ENCODE data around the gene CHAC1. TPM values are rescaled to one million over a fixed set of nuclear protein-coding genes. Genes with fewer than 3 reads are reported as not detected.

Gene CHAC1
- total and polyA plus RNA-seq, 2 of the 13 experiments (the other 11 are each of a cell fraction or from before 2014, with no cell fraction given): 0.44 TPM; not detected in 1

DNA sequence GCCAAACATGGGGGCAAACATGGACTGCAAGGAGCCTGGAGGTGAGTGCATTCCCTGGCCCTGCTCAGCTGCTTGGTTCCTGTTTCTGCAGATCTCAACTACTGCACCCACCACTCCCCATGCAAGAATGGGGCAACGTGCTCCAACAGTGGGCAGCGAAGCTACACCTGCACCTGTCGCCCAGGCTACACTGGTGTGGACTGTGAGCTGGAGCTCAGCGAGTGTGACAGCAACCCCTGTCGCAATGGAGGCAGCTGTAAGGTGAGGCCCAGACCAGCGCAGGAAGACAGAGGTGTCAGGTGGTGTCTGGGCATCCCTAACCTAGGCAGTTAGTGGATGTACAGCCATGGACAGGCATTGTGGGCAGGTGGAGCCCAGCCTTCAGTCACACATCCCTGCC, 18.8 kb upstream of the CHAC1 start (continued):
- TF ChIP-seq, protein P1, sequence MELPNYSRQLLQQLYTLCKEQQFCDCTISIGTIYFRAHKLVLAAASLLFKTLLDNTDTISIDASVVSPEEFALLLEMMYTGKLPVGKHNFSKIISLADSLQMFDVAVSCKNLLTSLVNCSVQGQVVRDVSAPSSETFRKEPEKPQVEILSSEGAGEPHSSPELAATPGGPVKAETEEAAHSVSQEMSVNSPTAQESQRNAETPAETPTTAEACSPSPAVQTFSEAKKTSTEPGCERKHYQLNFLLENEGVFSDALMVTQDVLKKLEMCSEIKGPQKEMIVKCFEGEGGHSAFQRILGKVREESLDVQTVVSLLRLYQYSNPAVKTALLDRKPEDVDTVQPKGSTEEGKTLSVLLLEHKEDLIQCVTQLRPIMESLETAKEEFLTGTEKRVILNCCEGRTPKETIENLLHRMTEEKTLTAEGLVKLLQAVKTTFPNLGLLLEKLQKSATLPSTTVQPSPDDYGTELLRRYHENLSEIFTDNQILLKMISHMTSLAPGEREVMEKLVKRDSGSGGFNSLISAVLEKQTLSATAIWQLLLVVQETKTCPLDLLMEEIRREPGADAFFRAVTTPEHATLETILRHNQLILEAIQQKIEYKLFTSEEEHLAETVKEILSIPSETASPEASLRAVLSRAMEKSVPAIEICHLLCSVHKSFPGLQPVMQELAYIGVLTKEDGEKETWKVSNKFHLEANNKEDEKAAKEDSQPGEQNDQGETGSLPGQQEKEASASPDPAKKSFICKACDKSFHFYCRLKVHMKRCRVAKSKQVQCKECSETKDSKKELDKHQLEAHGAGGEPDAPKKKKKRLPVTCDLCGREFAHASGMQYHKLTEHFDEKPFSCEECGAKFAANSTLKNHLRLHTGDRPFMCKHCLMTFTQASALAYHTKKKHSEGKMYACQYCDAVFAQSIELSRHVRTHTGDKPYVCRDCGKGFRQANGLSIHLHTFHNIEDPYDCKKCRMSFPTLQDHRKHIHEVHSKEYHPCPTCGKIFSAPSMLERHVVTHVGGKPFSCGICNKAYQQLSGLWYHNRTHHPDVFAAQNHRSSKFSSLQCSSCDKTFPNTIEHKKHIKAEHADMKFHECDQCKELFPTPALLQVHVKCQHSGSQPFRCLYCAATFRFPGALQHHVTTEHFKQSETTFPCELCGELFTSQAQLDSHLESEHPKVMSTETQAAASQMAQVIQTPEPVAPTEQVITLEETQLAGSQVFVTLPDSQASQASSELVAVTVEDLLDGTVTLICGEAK (IDR thresholded peaks at IDR 0.05): no peak
- TF ChIP-seq, protein P1 (CRISPR knock-in tag; IDR thresholded peaks at IDR 0.05): no peak
- TF ChIP-seq, protein P2, sequence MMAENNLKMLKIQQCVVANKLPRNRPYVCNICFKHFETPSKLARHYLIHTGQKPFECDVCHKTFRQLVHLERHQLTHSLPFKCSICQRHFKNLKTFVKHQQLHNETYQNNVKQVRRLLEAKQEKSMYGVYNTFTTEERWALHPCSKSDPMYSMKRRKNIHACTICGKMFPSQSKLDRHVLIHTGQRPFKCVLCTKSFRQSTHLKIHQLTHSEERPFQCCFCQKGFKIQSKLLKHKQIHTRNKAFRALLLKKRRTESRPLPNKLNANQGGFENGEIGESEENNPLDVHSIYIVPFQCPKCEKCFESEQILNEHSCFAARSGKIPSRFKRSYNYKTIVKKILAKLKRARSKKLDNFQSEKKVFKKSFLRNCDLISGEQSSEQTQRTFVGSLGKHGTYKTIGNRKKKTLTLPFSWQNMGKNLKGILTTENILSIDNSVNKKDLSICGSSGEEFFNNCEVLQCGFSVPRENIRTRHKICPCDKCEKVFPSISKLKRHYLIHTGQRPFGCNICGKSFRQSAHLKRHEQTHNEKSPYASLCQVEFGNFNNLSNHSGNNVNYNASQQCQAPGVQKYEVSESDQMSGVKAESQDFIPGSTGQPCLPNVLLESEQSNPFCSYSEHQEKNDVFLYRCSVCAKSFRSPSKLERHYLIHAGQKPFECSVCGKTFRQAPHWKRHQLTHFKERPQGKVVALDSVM (CRISPR knock-in tag; IDR thresholded peaks at IDR 0.05): no peak
- TF ChIP-seq, protein P3, sequence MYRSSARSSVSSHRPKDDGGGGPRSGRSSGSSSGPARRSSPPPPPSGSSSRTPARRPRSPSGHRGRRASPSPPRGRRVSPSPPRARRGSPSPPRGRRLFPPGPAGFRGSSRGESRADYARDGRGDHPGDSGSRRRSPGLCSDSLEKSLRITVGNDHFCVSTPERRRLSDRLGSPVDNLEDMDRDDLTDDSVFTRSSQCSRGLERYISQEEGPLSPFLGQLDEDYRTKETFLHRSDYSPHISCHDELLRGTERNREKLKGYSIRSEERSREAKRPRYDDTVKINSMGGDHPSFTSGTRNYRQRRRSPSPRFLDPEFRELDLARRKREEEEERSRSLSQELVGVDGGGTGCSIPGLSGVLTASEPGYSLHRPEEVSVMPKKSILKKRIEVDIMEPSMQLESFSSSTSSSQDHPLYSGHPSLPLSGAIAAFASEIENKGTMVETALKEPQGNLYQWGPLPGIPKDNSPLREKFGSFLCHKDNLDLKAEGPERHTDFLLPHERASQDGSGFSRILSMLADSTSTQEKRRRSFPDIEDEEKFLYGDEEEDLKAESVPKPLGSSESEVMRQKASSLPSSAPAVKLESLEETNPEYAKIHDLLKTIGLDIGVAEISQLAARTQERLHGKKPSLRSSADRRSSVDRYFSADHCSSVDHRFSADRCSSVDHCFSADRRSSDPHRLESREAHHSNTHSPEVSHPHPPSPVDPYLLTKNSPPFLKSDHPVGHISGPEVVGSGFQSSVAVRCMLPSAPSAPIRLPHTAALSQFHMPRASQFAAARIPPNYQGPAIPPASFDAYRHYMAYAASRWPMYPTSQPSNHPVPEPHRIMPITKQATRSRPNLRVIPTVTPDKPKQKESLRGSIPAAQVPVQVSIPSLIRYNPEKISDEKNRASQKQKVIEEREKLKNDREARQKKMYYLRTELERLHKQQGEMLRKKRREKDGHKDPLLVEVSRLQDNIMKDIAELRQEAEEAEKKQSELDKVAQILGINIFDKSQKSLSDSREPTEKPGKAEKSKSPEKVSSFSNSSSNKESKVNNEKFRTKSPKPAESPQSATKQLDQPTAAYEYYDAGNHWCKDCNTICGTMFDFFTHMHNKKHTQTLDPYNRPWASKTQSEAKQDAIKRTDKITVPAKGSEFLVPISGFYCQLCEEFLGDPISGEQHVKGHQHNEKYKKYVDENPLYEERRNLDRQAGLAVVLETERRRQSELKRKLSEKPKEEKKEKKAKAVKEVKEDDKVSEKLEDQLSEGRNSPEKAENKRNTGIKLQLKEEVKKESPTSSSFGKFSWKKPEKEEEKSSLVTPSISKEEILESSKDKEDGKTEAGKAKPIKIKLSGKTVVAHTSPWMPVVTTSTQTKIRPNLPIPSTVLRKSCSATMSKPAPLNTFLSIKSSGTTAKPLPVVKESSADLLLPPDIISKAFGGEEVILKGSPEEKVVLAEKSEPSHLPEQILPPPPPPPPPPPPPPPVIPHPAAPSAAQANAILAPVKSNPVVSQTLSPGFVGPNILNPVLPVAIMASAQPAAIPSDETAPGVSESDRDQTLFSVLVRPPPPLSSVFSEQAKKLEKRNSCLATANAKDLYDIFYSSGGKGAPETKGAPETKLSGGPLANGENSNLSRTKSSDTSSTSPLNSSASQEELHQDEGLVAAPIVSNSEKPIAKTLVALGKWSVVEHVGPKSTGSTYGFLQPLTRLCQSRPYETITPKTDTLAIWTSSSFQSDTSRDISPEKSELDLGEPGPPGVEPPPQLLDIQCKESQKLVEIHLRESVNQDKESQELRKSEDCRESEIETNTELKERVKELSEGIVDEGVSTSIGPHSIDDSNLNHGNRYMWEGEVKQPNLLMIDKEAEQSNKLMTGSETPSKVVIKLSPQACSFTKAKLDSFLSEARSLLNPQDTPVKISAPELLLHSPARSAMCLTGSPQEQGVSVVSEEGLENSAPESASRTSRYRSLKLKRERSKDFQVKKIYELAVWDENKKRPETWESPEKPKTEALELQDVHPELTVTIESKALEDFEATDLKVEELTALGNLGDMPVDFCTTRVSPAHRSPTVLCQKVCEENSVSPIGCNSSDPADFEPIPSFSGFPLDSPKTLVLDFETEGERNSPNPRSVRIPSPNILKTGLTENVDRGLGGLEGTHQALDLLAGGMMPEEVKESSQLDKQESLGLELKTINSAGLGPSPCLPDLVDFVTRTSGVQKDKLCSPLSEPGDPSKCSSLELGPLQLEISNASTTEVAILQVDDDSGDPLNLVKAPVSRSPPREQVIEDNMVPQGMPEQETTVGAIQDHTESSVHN (CRISPR knock-in tag; IDR thresholded peaks at IDR 0.05): no peak
